H1 (cell line): ENCODE results near the gene GPSM3. TPM values are rescaled to one million over a fixed set of nuclear protein-coding genes. Genes with fewer than 3 reads are reported as not detected.

Source experiments
- SIX5 ChIP-seq: IDR thresholded peaks from 2 replicates; pipeline ENCODE4 v1.6.1; 2011; ENCODE audit warnings: mild to moderate bottlenecking, low read depth, low read length
- polyA plus RNA-seq, 7 experiments: library from polyadenylated mRNA; depleted of rRNA in 3 of 7; stranded (reverse) in 5 of 7; unstranded in 2 of 7; fragments of >200 nt in 5 of 7; fragments of 200-250 nt in 2 of 7; gene quantifications; 1 replicate in 5 of 7; 2 replicates in 1 of 7; 4 replicates in 1 of 7; pipeline versions ENCODE4 v1.2.1 to v1.2.3, GENCODE V29; 2011 to 2013; ENCODE audit warnings: missing spikeins in 2 of 7, mixed read lengths in 2 of 7
- total RNA-seq: library from RNA; stranded (reverse); fragmentation: NEBNext Ultra II Directional; extraction: Animal tissue kit (Norgen Biotek cat#: 25700); gene quantifications from 2 replicates; pipeline ENCODE4 v1.2.1, GENCODE V29; 2021

GPSM3 gene
- total and polyA plus RNA-seq, 2 of the 8 experiments (the other 6 are each of a cell fraction or from before 2014, with no cell fraction given), result 6.6 to 9.8 TPM

DNA sequence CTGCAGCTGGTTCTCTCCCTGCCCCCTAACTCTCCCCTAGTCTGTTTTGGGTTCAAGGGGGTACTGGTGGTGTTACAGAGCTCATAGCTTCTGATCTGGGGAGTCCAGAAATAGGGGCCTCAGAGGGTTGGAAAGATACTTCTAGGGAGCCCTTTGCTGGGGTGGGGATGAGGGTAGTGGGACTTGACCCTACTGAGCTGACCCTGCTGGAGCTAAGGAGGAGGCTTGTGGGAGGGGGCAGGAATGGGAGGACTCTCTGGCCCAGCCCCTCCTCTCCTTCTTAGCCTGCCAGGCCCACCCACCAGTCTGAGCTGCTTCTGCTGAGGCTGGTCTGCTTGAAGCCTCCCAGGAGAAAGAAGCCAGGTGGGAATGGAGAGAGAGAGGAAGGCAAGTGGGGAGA, 28.1 kb downstream of the GPSM3 start, which contains the start of gene EGFL8 (continued):
- TF ChIP-seq SIX5, result no peak
